A549 (cell line): ENCODE data around the gene OPCML. TPM values are rescaled to one million over a fixed set of nuclear protein-coding genes. Genes with fewer than 3 reads are reported as not detected.

Experiments used
- ATAC-seq, 2 experiments: fragments of 200-7000 bp in 1 of 2; fragments of >200 bp in 1 of 2; cut with Nextera tagmentation in 1 of 2; cut with Tn5 transposase in 1 of 2; 3 replicates each; pipeline versions ENCODE4 v1.8.0 to v1.9.1; 2018 to 2020; ENCODE audit warnings: mild to moderate bottlenecking in 1 of 2, moderate library complexity in 1 of 2
- CTCF ChIA-PET: fragments of 300-600 bp; sonication (Branson Sonifier 250); formaldehyde crosslinking; extraction: SDS; loops from one replicate; lab custom pipeline; 2021; ENCODE audit warnings: antibody characterized with exemption, inconsistent platforms; lab: Yijun Ruan, JAX
- POLR2A ChIA-PET: fragments of 350-600 bp; formaldehyde crosslinking; extraction: SDS; loops from one replicate; lab custom pipeline; 2021; ENCODE audit warnings: antibody characterized with exemption, inconsistent platforms; lab: Yijun Ruan, JAX
- DNase-seq, 2 experiments: peaks; one replicate each; pipeline versions ENCODE4 v3.0.0 to v3.0.0-alpha.2; 2011 to 2016; ENCODE audit warnings: low read depth in 1 of 2, low spot score in 1 of 2
- FAIRE-seq: peaks from 2 replicates; lab custom pipeline; 2011; peaks lifted over from hg19 to GRCh38; lab: Jason Lieb, UNC
- H3K27ac ChIP-seq, 2 experiments: fragments of >200 bp; sonication (Bioruptor Twin); formaldehyde crosslinking; 3 replicates each; pipeline ENCODE4 v1.5.1; 2016 to 2017
- H3K4me1 ChIP-seq: fragments of >200 bp; sonication (Bioruptor Twin); formaldehyde crosslinking; 3 replicates; pipeline ENCODE4 v1.6.1; 2016
- H3K4me2 ChIP-seq: fragments of >200 bp; sonication (Bioruptor Twin); formaldehyde crosslinking; 3 replicates; pipeline ENCODE4 v1.6.1; 2016
- H3K4me3 ChIP-seq: fragments of >200 bp; sonication (Bioruptor Twin); formaldehyde crosslinking; 3 replicates; pipeline ENCODE4 v1.5.1; 2016
- H3K9me3 ChIP-seq: fragments of >200 bp; sonication (Bioruptor Twin); formaldehyde crosslinking; 3 replicates; pipeline ENCODE4 v1.6.1; 2016
- BCL3 ChIP-seq: fragments of >200 bp; sonication (Bioruptor Twin); formaldehyde crosslinking; IDR thresholded peaks from 3 replicates; pipeline ENCODE4 v1.6.1; 2016
- BHLHE40 ChIP-seq: IDR thresholded peaks from 2 replicates; pipeline ENCODE4 v1.6.1; 2012; ENCODE audit warnings: low read depth, low read length, inconsistent platforms
- CHD2 ChIP-seq: fragments of 150-350 bp; IDR thresholded peaks from 2 replicates; pipeline ENCODE4 v1.6.1; 2014; ENCODE audit warnings: low read length; ENCODE audit not compliant: partially characterized antibody
- FOXS1 ChIP-seq: fragments of 250-450 bp; sonication (Bioruptor Pico); IDR thresholded peaks from 2 replicates; pipeline ENCODE4 v1.5.0; 2020; ENCODE audit warnings: mild to moderate bottlenecking, moderate library complexity
- GATA3 ChIP-seq: IDR thresholded peaks from 2 replicates; pipeline ENCODE4 v1.6.1; 2012; ENCODE audit warnings: borderline replicate concordance
- HDAC2 ChIP-seq: fragments of 200-600 bp; sonication (generic); IDR thresholded peaks from 2 replicates; pipeline ENCODE4 v1.6.1; 2016
- HES2 ChIP-seq: fragments of >200 bp; sonication (Bioruptor Twin); formaldehyde crosslinking; IDR thresholded peaks from 2 replicates; pipeline ENCODE4 v1.6.1; 2016
- HOXA7 ChIP-seq: fragments of 250-450 bp; sonication (Bioruptor Pico); IDR thresholded peaks from 2 replicates; pipeline ENCODE4 v1.5.0; 2020; ENCODE audit warnings: mild to moderate bottlenecking, moderate library complexity
- HOXB5 ChIP-seq: fragments of 250-450 bp; sonication (Bioruptor Pico); IDR thresholded peaks from 2 replicates; pipeline ENCODE4 v1.5.0; 2020; ENCODE audit warnings: mild to moderate bottlenecking, moderate library complexity
- MAX ChIP-seq: IDR thresholded peaks from 2 replicates; pipeline ENCODE4 v1.6.1; 2012
- MAZ ChIP-seq: fragments of 150-350 bp; IDR thresholded peaks from 2 replicates; pipeline ENCODE4 v1.6.1; 2014; ENCODE audit warnings: antibody characterized with exemption, low read depth, low read length, borderline replicate concordance
- RARB ChIP-seq: fragments of 250-450 bp; sonication (Bioruptor Pico); IDR thresholded peaks from 2 replicates; pipeline ENCODE4 v1.8.0; 2021; ENCODE audit warnings: mild to moderate bottlenecking, moderate library complexity
- RCOR1 ChIP-seq: fragments of 150-350 bp; IDR thresholded peaks from 2 replicates; pipeline ENCODE4 v1.6.1; 2014; ENCODE audit warnings: antibody characterized with exemption, low read length, low read depth
- REST ChIP-seq: fragments of 200-600 bp; sonication (generic); IDR thresholded peaks from 2 replicates; pipeline ENCODE4 v1.6.1; 2016; ENCODE audit warnings: antibody characterized with exemption, mild to moderate bottlenecking, moderate library complexity
- RFX5 ChIP-seq: fragments of 450-650 bp; IDR thresholded peaks from 2 replicates; pipeline ENCODE4 v1.7.1; 2014; ENCODE audit warnings: antibody characterized with exemption, mild to moderate bottlenecking, moderate library complexity
- SMC3 ChIP-seq: fragments of >200 bp; sonication (Bioruptor Twin); formaldehyde crosslinking; IDR thresholded peaks from 3 replicates; pipeline ENCODE4 v1.6.1; 2018; ENCODE audit warnings: inconsistent platforms
- SREBF2 ChIP-seq: fragments of 450-650 bp; IDR thresholded peaks from 2 replicates; pipeline ENCODE4 v1.6.1; 2014; ENCODE audit warnings: mild to moderate bottlenecking, moderate library complexity
- WGBS: methylation state at CpG from one replicate; pipeline ENCODE4 v1.1.6; 2017; ENCODE audit errors: missing lambda C conversion rate; 5-methylcytosine and 5-hydroxymethylcytosine counted together
- polyA plus RNA-seq, 4 experiments: library from polyadenylated mRNA; depleted of rRNA in 3 of 4; stranded (reverse); fragments of >200 nt; fragmentation: RNase III in 1 of 4; extraction: RNeasy Plus Mini Kit Qiagen cat#74134 plus additional on column Dnase treatment in 1 of 4; gene quantifications; 2 replicates in 3 of 4; 3 replicates in 1 of 4; pipeline ENCODE4 v1.2.3, GENCODE V29; 2011 to 2017
- TF ChIP-seq, protein P1 (sequence below): fragments of 150-350 bp; IDR thresholded peaks from 2 replicates; pipeline ENCODE4 v1.6.1; 2014; ENCODE audit warnings: low read depth, mild to moderate bottlenecking, low read length

The OPCML gene
- polyA plus RNA-seq, 2 of the 4 experiments (the other 2 are of a cell fraction) = not detected

DNA sequence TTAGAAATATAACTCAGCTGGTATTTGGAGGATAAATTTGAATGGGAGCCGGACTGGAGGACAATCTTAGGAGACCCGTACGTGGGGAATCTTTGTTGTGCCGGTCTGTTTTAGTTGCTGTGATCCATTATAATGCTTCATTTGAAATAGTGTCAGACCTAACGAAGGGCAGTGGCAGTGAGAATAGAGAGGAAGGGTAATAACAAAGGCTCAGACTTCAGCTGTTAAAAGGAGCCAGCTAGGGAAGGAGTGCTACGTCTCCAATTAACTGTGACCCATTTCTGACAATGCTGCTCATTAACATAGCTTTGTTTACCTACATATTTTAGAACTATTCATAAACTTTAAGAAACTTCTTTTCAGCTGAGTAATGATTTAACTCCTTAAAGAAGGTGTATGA is 246.9 kb downstream of the OPCML start:
- CTCF ChIA-PET = no interaction called here

GRCh38 chr11:133284156-133284555 is 248.1 kb downstream of the OPCML start:
- DNase-seq (no peak), FAIRE-seq (no peak), ATAC-seq (no peak)
- Histone ChIP-seq H3K4me2 (no peak overlapping the region), H3K27ac (no peak overlapping the region), H3K9me3 (no peaks in the 10 kb centered on the region), H3K4me1 (no peaks in the 10 kb centered on the region), H3K4me3 (no peak overlapping the region)
- 9% methylated on average over 7 of the region's 9 CpGs for WGBS
- TF ChIP-seq MAX (no peak), RCOR1 (no peak), REST (no peak), BHLHE40 (no peak), MAZ (no peak), RFX5 (no peak), SMC3 (no peak), BCL3 (no peak), HES2 (no peak), HOXB5 (CRISPR knock-in tag) (no peak), FOXS1 (CRISPR knock-in tag) (no peak), HDAC2 (no peak), GATA3 (no peak), CHD2 (no peak), RARB (CRISPR knock-in tag) (no peak), SREBF2 (no peak)
- TF ChIP-seq, protein P1, sequence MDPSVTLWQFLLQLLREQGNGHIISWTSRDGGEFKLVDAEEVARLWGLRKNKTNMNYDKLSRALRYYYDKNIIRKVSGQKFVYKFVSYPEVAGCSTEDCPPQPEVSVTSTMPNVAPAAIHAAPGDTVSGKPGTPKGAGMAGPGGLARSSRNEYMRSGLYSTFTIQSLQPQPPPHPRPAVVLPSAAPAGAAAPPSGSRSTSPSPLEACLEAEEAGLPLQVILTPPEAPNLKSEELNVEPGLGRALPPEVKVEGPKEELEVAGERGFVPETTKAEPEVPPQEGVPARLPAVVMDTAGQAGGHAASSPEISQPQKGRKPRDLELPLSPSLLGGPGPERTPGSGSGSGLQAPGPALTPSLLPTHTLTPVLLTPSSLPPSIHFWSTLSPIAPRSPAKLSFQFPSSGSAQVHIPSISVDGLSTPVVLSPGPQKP = no peak
- ChIA-PET POLR2A (no interaction called here), CTCF (no interaction called here)

More for the DNA sequence above, 246.9 kb downstream of the OPCML start:
- H3K4me3 ChIP-seq = no peak overlapping the region
- no peaks in the 10 kb centered on the region for H3K4me1 ChIP-seq
- H3K27ac ChIP-seq = no peak overlapping the region
- POLR2A ChIA-PET = no interaction called here
- H3K9me3 ChIP-seq = no peaks in the 10 kb centered on the region
- no peak for TF ChIP-seq REST
- no peak for TF ChIP-seq HOXA7 (CRISPR knock-in tag)
- TF ChIP-seq HDAC2 = no peak
- no peak for TF ChIP-seq BCL3
- TF ChIP-seq, all 56 proteins: peak for 0
- FAIRE-seq = no peak
- WGBS = under 1% methylated on average over 6 of the region's 6 CpGs
- ATAC-seq = no peak
- H3K4me2 ChIP-seq = no peak overlapping the region
- DNase-seq = no peak
